Measurements from ENCODE around the gene BARX1. TPM values are rescaled to one million over a fixed set of nuclear protein-coding genes. Genes with fewer than 3 reads are reported as not detected.

Gene BARX1
- total and polyA plus RNA-seq, 9 of the 15 experiments (the other 6 are each of a cell fraction or from before 2014, with no cell fraction given), result 0.11 to 0.14 TPM; not detected in 7

DNA sequence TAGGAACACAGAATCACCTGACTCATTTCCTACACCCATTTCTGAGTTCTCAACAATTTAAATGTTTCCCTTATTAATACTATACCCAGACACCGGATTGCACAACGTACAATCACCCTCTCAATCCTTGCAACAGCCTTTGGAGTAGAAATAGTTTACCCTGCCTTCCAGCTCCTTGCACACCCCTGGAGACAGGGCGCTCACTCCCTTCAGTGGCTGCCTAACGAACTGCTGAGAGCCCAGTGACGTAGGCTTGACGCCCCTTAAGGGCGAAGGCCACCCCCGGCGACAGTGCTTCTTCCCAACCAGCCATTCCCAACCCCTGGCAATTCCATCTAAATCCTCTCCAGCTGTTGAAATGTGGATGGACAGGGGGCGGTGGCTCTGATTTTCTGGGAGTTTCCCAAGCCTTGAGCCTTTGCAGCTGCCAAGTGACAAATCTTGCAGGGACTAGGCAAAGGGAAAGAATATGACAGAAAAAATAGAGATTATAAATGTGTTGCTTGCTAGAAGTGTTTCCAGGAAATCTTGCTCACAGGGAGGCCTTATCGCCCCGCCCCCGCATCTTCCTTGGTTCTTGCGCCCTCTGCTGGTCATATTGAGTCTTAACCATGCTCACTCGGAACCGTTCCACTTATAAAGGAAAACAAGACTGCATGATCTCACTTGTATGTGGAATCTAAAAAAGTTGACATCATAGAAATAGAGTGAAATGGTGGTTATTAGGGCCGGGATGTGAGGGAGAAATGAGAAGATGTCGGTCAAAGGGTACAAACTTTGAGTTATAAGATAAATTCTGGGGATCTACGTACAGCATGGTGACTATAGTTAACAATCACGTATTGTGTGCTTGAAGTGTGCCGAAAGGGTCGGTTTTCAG, 7.6 kb upstream of the BARX1 start (continued):
- TF ChIP-seq SAP30 (IDR thresholded peaks at IDR 0.05; ENCODE audit: borderline replicate concordance, insufficient read depth, low read depth, low read length, poor library complexity, severe bottlenecking) (no peak), RBM34 (IDR thresholded peaks at IDR 0.05; ENCODE audit: borderline replicate concordance, insufficient read depth, low read length) (no peak), U2AF2 (optimal IDR thresholded peaks at IDR 0.05; ENCODE audit: low read depth, low read length) (no peak), CBFA2T3 (IDR thresholded peaks at IDR 0.05) (no peak), GABPB1 (CRISPR knock-in tag; IDR thresholded peaks at IDR 0.05) (peak; percentile 28; the same call in 1 of the 2 replicates), MTA2 (IDR thresholded peaks at IDR 0.05; ENCODE audit: low read depth) (no peak), HNRNPK (IDR thresholded peaks at IDR 0.05; ENCODE audit: low read depth, low read length, poor library complexity, severe bottlenecking) (no peak), U2AF1 (optimal IDR thresholded peaks at IDR 0.05; ENCODE audit: low read depth, low read length) (no peak), ZNF584 (CRISPR knock-in tag; IDR thresholded peaks at IDR 0.05; ENCODE audit: low read depth) (no peak), HNRNPL (IDR thresholded peaks at IDR 0.05; ENCODE audit: low read depth, low read length) (no peak)
- TF ChIP-seq, protein P1, sequence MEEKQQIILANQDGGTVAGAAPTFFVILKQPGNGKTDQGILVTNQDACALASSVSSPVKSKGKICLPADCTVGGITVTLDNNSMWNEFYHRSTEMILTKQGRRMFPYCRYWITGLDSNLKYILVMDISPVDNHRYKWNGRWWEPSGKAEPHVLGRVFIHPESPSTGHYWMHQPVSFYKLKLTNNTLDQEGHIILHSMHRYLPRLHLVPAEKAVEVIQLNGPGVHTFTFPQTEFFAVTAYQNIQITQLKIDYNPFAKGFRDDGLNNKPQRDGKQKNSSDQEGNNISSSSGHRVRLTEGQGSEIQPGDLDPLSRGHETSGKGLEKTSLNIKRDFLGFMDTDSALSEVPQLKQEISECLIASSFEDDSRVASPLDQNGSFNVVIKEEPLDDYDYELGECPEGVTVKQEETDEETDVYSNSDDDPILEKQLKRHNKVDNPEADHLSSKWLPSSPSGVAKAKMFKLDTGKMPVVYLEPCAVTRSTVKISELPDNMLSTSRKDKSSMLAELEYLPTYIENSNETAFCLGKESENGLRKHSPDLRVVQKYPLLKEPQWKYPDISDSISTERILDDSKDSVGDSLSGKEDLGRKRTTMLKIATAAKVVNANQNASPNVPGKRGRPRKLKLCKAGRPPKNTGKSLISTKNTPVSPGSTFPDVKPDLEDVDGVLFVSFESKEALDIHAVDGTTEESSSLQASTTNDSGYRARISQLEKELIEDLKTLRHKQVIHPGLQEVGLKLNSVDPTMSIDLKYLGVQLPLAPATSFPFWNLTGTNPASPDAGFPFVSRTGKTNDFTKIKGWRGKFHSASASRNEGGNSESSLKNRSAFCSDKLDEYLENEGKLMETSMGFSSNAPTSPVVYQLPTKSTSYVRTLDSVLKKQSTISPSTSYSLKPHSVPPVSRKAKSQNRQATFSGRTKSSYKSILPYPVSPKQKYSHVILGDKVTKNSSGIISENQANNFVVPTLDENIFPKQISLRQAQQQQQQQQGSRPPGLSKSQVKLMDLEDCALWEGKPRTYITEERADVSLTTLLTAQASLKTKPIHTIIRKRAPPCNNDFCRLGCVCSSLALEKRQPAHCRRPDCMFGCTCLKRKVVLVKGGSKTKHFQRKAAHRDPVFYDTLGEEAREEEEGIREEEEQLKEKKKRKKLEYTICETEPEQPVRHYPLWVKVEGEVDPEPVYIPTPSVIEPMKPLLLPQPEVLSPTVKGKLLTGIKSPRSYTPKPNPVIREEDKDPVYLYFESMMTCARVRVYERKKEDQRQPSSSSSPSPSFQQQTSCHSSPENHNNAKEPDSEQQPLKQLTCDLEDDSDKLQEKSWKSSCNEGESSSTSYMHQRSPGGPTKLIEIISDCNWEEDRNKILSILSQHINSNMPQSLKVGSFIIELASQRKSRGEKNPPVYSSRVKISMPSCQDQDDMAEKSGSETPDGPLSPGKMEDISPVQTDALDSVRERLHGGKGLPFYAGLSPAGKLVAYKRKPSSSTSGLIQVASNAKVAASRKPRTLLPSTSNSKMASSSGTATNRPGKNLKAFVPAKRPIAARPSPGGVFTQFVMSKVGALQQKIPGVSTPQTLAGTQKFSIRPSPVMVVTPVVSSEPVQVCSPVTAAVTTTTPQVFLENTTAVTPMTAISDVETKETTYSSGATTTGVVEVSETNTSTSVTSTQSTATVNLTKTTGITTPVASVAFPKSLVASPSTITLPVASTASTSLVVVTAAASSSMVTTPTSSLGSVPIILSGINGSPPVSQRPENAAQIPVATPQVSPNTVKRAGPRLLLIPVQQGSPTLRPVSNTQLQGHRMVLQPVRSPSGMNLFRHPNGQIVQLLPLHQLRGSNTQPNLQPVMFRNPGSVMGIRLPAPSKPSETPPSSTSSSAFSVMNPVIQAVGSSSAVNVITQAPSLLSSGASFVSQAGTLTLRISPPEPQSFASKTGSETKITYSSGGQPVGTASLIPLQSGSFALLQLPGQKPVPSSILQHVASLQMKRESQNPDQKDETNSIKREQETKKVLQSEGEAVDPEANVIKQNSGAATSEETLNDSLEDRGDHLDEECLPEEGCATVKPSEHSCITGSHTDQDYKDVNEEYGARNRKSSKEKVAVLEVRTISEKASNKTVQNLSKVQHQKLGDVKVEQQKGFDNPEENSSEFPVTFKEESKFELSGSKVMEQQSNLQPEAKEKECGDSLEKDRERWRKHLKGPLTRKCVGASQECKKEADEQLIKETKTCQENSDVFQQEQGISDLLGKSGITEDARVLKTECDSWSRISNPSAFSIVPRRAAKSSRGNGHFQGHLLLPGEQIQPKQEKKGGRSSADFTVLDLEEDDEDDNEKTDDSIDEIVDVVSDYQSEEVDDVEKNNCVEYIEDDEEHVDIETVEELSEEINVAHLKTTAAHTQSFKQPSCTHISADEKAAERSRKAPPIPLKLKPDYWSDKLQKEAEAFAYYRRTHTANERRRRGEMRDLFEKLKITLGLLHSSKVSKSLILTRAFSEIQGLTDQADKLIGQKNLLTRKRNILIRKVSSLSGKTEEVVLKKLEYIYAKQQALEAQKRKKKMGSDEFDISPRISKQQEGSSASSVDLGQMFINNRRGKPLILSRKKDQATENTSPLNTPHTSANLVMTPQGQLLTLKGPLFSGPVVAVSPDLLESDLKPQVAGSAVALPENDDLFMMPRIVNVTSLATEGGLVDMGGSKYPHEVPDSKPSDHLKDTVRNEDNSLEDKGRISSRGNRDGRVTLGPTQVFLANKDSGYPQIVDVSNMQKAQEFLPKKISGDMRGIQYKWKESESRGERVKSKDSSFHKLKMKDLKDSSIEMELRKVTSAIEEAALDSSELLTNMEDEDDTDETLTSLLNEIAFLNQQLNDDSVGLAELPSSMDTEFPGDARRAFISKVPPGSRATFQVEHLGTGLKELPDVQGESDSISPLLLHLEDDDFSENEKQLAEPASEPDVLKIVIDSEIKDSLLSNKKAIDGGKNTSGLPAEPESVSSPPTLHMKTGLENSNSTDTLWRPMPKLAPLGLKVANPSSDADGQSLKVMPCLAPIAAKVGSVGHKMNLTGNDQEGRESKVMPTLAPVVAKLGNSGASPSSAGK (IDR thresholded peaks at IDR 0.05), result no peak
